Hippocampal formation (tissue), 2 donors: ENCODE results near the gene ERCC4.

Experiments
- DNase-seq, 2 donors: peaks; one replicate each; lab custom pipeline; 2025; lab: John Stamatoyannopoulos, UW

The ERCC4 gene

DNA sequence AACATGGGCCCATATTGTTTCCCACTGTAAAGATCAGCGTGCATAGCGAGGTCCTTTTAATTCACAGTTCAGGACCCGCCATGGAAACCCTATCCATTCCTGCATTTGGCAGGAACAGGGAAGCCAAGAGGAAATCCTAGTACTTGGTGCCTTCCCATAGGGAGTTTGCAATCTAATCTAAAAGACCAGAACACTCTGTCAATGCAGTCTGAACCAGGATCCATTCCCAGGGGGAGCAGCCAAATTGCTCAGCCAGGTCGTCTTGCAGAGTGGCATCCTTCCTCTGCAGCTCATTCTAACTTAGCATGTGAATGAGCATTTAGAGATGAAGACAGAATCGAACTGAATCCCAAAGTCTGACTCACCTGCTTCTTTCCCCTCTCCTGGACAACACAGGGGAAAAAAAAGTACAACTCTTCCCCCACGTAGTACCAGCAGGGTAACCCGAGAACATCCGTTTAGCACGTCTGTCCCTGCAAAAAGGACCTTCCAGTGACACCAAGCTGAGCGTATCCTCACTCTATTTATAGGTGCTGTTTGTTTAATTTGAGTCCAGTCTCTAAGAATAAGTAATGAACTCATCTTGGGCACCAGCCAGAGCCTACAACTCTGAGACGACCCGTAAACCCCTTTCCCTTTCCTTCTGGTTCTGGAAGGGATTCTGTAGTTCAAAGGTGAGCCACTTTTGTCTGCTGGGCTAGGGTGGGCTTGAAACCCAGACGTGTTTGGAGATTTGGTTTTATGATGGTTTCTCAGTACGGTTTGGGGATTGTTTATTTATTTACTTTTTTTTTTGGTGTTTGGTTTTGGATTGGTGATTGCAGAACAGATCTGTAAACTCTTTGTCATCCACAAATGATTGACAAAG is 74.5 kb downstream of the ERCC4 start:
- no peak for DNase-seq

DNA sequence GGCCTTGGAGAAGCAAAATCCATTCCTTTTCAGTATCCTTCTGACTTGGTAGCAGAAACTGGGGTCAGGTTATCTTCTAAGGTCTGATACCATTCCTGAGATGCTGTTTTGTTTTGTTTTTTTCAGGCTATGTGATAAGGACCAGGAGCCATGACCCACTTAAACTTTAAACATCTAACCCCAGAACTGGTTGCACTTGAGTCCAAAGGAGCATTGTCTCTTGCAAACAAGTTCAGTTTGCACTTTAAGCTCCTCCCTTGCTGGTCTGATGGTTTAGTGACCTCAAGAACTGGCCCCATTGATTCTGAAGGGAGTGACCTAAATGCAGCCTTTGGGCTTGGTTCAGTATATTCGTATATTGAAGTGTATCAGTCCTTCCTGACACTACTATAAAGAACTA is 75.2 kb downstream of the ERCC4 start:
- no peak for DNase-seq

DNA sequence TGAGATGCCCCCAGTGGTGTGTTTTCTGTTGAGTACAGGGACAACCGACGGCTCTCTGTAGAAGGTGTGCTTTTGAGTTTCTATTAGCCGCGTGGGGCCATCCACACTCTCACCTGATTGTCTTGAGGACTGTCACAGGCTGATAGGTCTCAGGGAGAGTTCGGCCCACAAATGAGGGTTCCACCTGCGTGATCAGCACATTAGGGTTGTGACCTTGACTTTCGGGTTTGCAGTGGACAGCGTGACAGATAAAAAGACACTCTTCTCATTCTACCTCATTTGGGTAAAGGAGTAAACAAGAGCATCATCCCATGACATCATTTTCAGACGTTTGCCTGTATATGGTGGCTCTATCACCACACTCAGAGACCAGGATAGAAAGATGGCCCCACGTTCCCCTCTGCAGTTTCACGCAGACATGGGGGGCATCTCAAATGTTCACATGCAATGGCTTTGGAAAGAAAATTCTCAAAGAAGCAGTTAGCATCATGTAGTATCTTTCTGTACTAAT is 76.9 kb downstream of the ERCC4 start:
- no peak for DNase-seq

DNA sequence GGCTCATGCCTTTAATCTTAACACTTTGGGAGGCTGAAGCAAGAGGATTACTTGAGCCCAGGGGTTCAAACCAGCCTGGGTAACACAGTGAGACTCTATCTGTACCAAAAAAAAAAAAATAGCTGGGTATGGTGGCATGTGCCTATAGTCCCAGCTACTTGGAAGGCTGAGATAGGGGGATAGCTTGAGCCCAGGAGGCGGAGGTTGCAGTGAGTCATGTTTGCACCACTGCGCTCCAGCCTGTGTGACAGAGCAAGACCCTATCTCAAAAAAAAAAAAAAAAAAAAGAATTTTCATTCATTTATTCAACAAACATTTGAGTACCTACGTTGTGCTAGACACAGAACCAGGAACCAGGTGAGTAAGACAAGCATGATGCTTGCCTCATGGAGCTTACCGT is 77.6 kb downstream of the ERCC4 start:
- DNase-seq = no peak

DNA sequence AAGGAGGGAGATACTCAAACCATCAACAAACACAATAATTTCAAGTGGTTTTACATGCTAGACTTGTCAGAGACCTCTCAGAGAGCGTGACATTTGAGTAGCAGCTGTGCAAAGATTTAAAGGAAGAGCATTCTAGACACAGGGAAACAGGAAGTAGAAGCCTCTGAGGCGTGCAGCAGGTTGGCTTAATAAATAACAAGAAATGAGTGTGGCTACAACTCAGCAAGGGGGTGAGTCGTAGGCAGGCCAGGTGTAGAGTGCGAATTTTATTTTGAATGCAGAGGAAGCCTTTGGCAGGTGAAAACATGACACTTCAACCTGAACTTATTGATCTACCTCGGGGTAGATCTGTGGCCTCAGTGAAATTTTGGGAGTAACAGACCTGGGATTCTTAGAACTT is 78.0 kb downstream of the ERCC4 start:
- DNase-seq = no peak

- no peak for DNase-seq
These were observed 79.3 kb downstream of the ERCC4 start for GRCh38 chr16:13999071-13999894.

GRCh38 chr16:13999895-14000425 is 80.0 kb downstream of the ERCC4 start:
- DNase-seq = peak; percentile 9 to 53

- no peak for DNase-seq
These were observed 81.6 kb downstream of the ERCC4 start for GRCh38 chr16:14001521-14001920.
